Measurements from ENCODE around the gene SELENON.

The SELENON gene

GRCh38 chr1:25799935-25800702 lies at the start of gene SELENON:
Gene SELENON (plus strand): TSS chr1:25800193. CDS start chr1:25800231, 38 bp downstream.
- Histone ChIP-seq H3K4me2 (peak within 1 kb of the TSS; percentile 93 to 100 (median 96)), H3K27ac (peak within 1 kb of the TSS; percentile 62 to 81 (median 72); a peak in 21 of 22 replicates), H3K4me1 (peaks cover 49 to 84% (median 73%) of the 10 kb centered on the region in 10 experiments), H3K4me3 (peak within 1 kb of the TSS; percentile 60 to 79 (median 68)), H3K9ac (peak within 1 kb of the TSS; percentile 72 to 86 (median 83)), H3K36me3 (peaks cover 0 to 3% (median 0%) of the 10 kb centered on the region in 11 experiments; a peak in 2 of 22 replicates), H4K20me1 (peaks cover 0 to 23% (median 5%) of the 10 kb centered on the region in 11 experiments; a peak in 10 of 22 replicates), H3K9me3 (replicated peaks in 1 of 11) (no peaks in the 10 kb centered on the region), H3K27me3 (no peaks in the 10 kb centered on the region)
- TF ChIP-seq Cebpa-rat (IDR thresholded peaks at IDR 0.05), result no peak

GRCh38 chr1:25750923-25751605 lies 48.9 kb upstream of the SELENON start:
- no peak overlapping the region for H3K27ac ChIP-seq
- H4K20me1 ChIP-seq, result peaks cover 0 to 15% (median 0%) of the 10 kb centered on the region in 11 experiments; a peak in 3 of 22 replicates
- no peaks in the 10 kb centered on the region for H3K27me3 ChIP-seq
- no peaks in the 10 kb centered on the region for H3K36me3 ChIP-seq
- no peak overlapping the region for H3K9ac ChIP-seq
- H3K9me3 ChIP-seq (replicated peaks in 1 of 11), result no peaks in the 10 kb centered on the region
- H3K4me2 ChIP-seq, result 0 out of 22 replicates have a peak overlapping the region, but pooled peaks of 3 of the 11 experiments have one; percentile 34 to 76 (median 47)
- no peak for TF ChIP-seq Cebpa-rat (IDR thresholded peaks at IDR 0.05)
- peaks cover 23 to 53% (median 42%) of the 10 kb centered on the region in 10 experiments for H3K4me1 ChIP-seq
- no peak overlapping the region for H3K4me3 ChIP-seq

- Histone ChIP-seq H3K9ac (peak overlapping the region in 10 of 11 experiments; percentile 7 to 59 (median 45); a peak in 15 of 22 replicates), H3K4me3 (no peak overlapping the region)
These were observed 45.4 kb upstream of the SELENON start for GRCh38 chr1:25754470-25755181.

GRCh38 chr1:25755475-25756125 lies 44.4 kb upstream of the SELENON start:
- Histone ChIP-seq H3K27me3 (peaks cover 0 to 4% (median 0%) of the 10 kb centered on the region in 11 experiments; a peak in 2 of 22 replicates), H3K4me2 (peak overlapping the region; percentile 53 to 85 (median 78); a peak in 21 of 22 replicates), H4K20me1 (no peaks in the 10 kb centered on the region; a peak in 1 of 22 replicates), H3K9me3 (replicated peaks in 1 of 11) (no peaks in the 10 kb centered on the region), H3K4me3 (no peak overlapping the region), H3K4me1 (peaks cover 31 to 74% (median 55%) of the 10 kb centered on the region in 10 experiments), H3K27ac (peak overlapping the region in 2 of 11 experiments; percentile 51 to 68; a peak in 2 of 22 replicates), H3K9ac (peak overlapping the region in 2 of 11 experiments; percentile 26 to 50; a peak in 1 of 22 replicates), H3K36me3 (no peaks in the 10 kb centered on the region)
- no peak for TF ChIP-seq Cebpa-rat (IDR thresholded peaks at IDR 0.05)

More at GRCh38 chr1:25754470-25755181, 45.4 kb upstream of the SELENON start:
- H4K20me1 ChIP-seq, result no peaks in the 10 kb centered on the region; a peak in 1 of 22 replicates
- H3K27ac ChIP-seq, result peak overlapping the region; percentile 5 to 66 (median 44); a peak in 19 of 22 replicates
- peaks cover 31 to 66% (median 54%) of the 10 kb centered on the region in 10 experiments for H3K4me1 ChIP-seq
- H3K9me3 ChIP-seq (replicated peaks in 1 of 11), result no peaks in the 10 kb centered on the region
- peak overlapping the region; percentile 53 to 85 (median 78) for H3K4me2 ChIP-seq
- H3K36me3 ChIP-seq, result no peaks in the 10 kb centered on the region
- no peak for TF ChIP-seq Cebpa-rat (IDR thresholded peaks at IDR 0.05)
- no peaks in the 10 kb centered on the region for H3K27me3 ChIP-seq

- Histone ChIP-seq H3K9ac (peak overlapping the region in 5 of 11 experiments; percentile 11 to 64 (median 40); a peak in 7 of 22 replicates), H3K36me3 (no peaks in the 10 kb centered on the region), H4K20me1 (no peaks in the 10 kb centered on the region; a peak in 1 of 22 replicates), H3K4me1 (peaks cover 31 to 78% (median 58%) of the 10 kb centered on the region in 10 experiments), H3K27me3 (peaks cover 0 to 5% (median 0%) of the 10 kb centered on the region in 11 experiments; a peak in 2 of 22 replicates), H3K9me3 (replicated peaks in 1 of 11) (no peaks in the 10 kb centered on the region), H3K27ac (peak overlapping the region in 6 of 11 experiments; percentile 24 to 68 (median 50); a peak in 10 of 22 replicates), H3K4me3 (no peak overlapping the region), H3K4me2 (peak overlapping the region; percentile 53 to 85 (median 77))
- no peak for TF ChIP-seq Cebpa-rat (IDR thresholded peaks at IDR 0.05)
These were observed 43.8 kb upstream of the SELENON start for GRCh38 chr1:25756215-25756614.

- Histone ChIP-seq H3K4me2 (peak overlapping the region in 10 of 11 experiments; percentile 53 to 85 (median 78); a peak in 16 of 22 replicates), H4K20me1 (no peaks in the 10 kb centered on the region; a peak in 1 of 22 replicates), H3K27ac (peak overlapping the region in 1 of 11 experiments; percentile 51; a peak in 2 of 22 replicates), H3K9ac (no peak overlapping the region), H3K4me1 (peaks cover 31 to 67% (median 53%) of the 10 kb centered on the region in 10 experiments), H3K9me3 (replicated peaks in 1 of 11) (no peaks in the 10 kb centered on the region), H3K36me3 (no peaks in the 10 kb centered on the region), H3K4me3 (no peak overlapping the region), H3K27me3 (peaks cover 0 to 5% (median 0%) of the 10 kb centered on the region in 11 experiments; a peak in 2 of 22 replicates)
- TF ChIP-seq Cebpa-rat (IDR thresholded peaks at IDR 0.05), result no peak
These were observed 42.7 kb upstream of the SELENON start for GRCh38 chr1:25757151-25757845.

GRCh38 chr1:25757846-25758185 lies 42.2 kb upstream of the SELENON start:
- Histone ChIP-seq H3K9ac (no peak overlapping the region), H3K4me1 (peaks cover 31 to 62% (median 50%) of the 10 kb centered on the region in 10 experiments), H3K4me2 (no peak overlapping the region), H3K27me3 (peaks cover 0 to 5% (median 0%) of the 10 kb centered on the region in 11 experiments; a peak in 2 of 22 replicates), H3K27ac (no peak overlapping the region), H3K4me3 (no peak overlapping the region), H4K20me1 (no peaks in the 10 kb centered on the region; a peak in 1 of 22 replicates), H3K9me3 (replicated peaks in 1 of 11) (no peaks in the 10 kb centered on the region), H3K36me3 (no peaks in the 10 kb centered on the region)
- TF ChIP-seq Cebpa-rat (IDR thresholded peaks at IDR 0.05), result no peak

Data from BLaER1 treated with 17β-estradiol and CSF1 and Interleukin-3, amounts not matched to agents 10 nM and 100 nM (cell line).